Measurements from ENCODE around the gene LEAP2.

LEAP2 gene

GRCh38 chr5:132856011-132856410 is 17.5 kb upstream of the LEAP2 start:
- Histone ChIP-seq H3F3A (ENCODE audit: insufficient read depth) (no peaks in the 10 kb centered on the region), H4K20me1 (ENCODE audit: low read depth, low read length) (no peaks in the 10 kb centered on the region), H3K4me3 (ENCODE audit: insufficient read depth, low read length, poor library complexity, severe bottlenecking) (no peak overlapping the region), H3K36me3 (ENCODE audit: low read length) (no peaks in the 10 kb centered on the region), H2AFZ (ENCODE audit: low read depth, low read length, severe bottlenecking) (no peak overlapping the region), H3K27ac (ENCODE audit: low read depth, low read length) (no peak overlapping the region), H3K27me3 (ENCODE audit: low read length) (no peaks in the 10 kb centered on the region), H3K9me3 (ENCODE audit: insufficient read depth, low read length) (no peaks in the 10 kb centered on the region), H3K9me2 (replicated peaks; ENCODE audit: insufficient read depth, low read length) (no peaks in the 10 kb centered on the region), H3K79me2 (ENCODE audit: insufficient read depth, low read length) (no peaks in the 10 kb centered on the region), H3K9ac (ENCODE audit: low read length) (no peak overlapping the region), H3K4me2 (ENCODE audit: low read depth, low read length, poor library complexity, severe bottlenecking) (no peak overlapping the region)
- TF ChIP-seq CTCF (IDR thresholded peaks at IDR 0.05; ENCODE audit: insufficient read depth, low read length, poor library complexity, severe bottlenecking) (no peak), EZH2phosphoT487 (conservative IDR thresholded peaks at IDR 0.05; ENCODE audit: low read length) (no peak)

- Histone ChIP-seq H3K9me2 (replicated peaks; ENCODE audit: insufficient read depth, low read length) (no peaks in the 10 kb centered on the region), H3K9me3 (ENCODE audit: insufficient read depth, low read length) (no peaks in the 10 kb centered on the region), H3K27ac (ENCODE audit: low read depth, low read length) (no peak overlapping the region), H3K9ac (ENCODE audit: low read length) (no peak overlapping the region), H3F3A (ENCODE audit: insufficient read depth) (no peaks in the 10 kb centered on the region; the same call in 1 of the 2 replicates), H3K4me2 (ENCODE audit: low read depth, low read length, poor library complexity, severe bottlenecking) (no peak overlapping the region), H3K4me3 (ENCODE audit: insufficient read depth, low read length, poor library complexity, severe bottlenecking) (no peak overlapping the region), H3K79me2 (ENCODE audit: insufficient read depth, low read length) (no peaks in the 10 kb centered on the region), H2AFZ (ENCODE audit: low read depth, low read length, severe bottlenecking) (no peak overlapping the region), H4K20me1 (ENCODE audit: low read depth, low read length) (no peaks in the 10 kb centered on the region), H3K36me3 (ENCODE audit: low read length) (no peaks in the 10 kb centered on the region), H3K27me3 (ENCODE audit: low read length) (no peaks in the 10 kb centered on the region)
- TF ChIP-seq CTCF (IDR thresholded peaks at IDR 0.05; ENCODE audit: insufficient read depth, low read length, poor library complexity, severe bottlenecking) (no peak), EZH2phosphoT487 (conservative IDR thresholded peaks at IDR 0.05; ENCODE audit: low read length) (no peak)
Measured at GRCh38 chr5:132859889-132860437, 13.5 kb upstream of the LEAP2 start.

GRCh38 chr5:132860742-132861141 is 12.7 kb upstream of the LEAP2 start:
- TF ChIP-seq CTCF (IDR thresholded peaks at IDR 0.05; ENCODE audit: insufficient read depth, low read length, poor library complexity, severe bottlenecking) (no peak), EZH2phosphoT487 (conservative IDR thresholded peaks at IDR 0.05; ENCODE audit: low read length) (no peak)
- no peak overlapping the region for H3K4me3 ChIP-seq (ENCODE audit: insufficient read depth, low read length, poor library complexity, severe bottlenecking)
- no peak overlapping the region for H3K27ac ChIP-seq (ENCODE audit: low read depth, low read length)
- no peaks in the 10 kb centered on the region for H3K36me3 ChIP-seq (ENCODE audit: low read length)
- no peak overlapping the region for H3K4me2 ChIP-seq (ENCODE audit: low read depth, low read length, poor library complexity, severe bottlenecking)
- H3K79me2 ChIP-seq (ENCODE audit: insufficient read depth, low read length) = no peaks in the 10 kb centered on the region
- no peaks in the 10 kb centered on the region for H4K20me1 ChIP-seq (ENCODE audit: low read depth, low read length)
- no peaks in the 10 kb centered on the region for H3K9me3 ChIP-seq (ENCODE audit: insufficient read depth, low read length)
- no peak overlapping the region for H2AFZ ChIP-seq (ENCODE audit: low read depth, low read length, severe bottlenecking)
- H3K27me3 ChIP-seq (ENCODE audit: low read length) = no peaks in the 10 kb centered on the region
- H3F3A ChIP-seq (ENCODE audit: insufficient read depth) = no peaks in the 10 kb centered on the region; the same call in 1 of the 2 replicates
- no peaks in the 10 kb centered on the region for H3K9me2 ChIP-seq (replicated peaks; ENCODE audit: insufficient read depth, low read length)
- H3K9ac ChIP-seq (ENCODE audit: low read length) = no peak overlapping the region

All from SU-DHL-6 (cell line).